Measurements from ENCODE around the gene SLC7A6. TPM values are rescaled to one million over a fixed set of nuclear protein-coding genes. Genes with fewer than 3 reads are reported as not detected.

Gene SLC7A6
- total and polyA plus RNA-seq, 5 donors from 2014 or later, result 10.7 to 141 (median 18.8) TPM

GRCh38 chr16:68244903-68245853 is 19.1 kb upstream of the SLC7A6 start, which contains the start of gene PLA2G15:
Gene PLA2G15, plus strand, starts transcription at chr16:68245373. Its CDS starts 54 bp downstream, at chr16:68245427.
- Mint-ChIP-seq H3K4me3 (peak within 1 kb of the TSS; percentile 94 to 98 (median 97)), H3K27ac (peak within 1 kb of the TSS; percentile 49 to 95 (median 91)), H3K27me3 (no peaks in the 10 kb centered on the region), H3K9me3 (no peaks in the 10 kb centered on the region), H3K4me1 (peaks cover 0 to 37% (median 23%) of the 10 kb centered on the region in 4 donors), H3K36me3 (peaks cover 2% of the 10 kb centered on the region)
- Histone ChIP-seq H3K4me3 (ENCODE audit: low read depth, low read length) (peak within 1 kb of the TSS; percentile 81), H3K36me3 (ENCODE audit: control insufficient read depth, insufficient read depth, low read length) (peaks cover 6% of the 10 kb centered on the region), H3K9me3 (ENCODE audit: control insufficient read depth in 2 of 2, low read length in 2 of 2) (no peaks in the 10 kb centered on the region), H3K27me3 (ENCODE audit: control insufficient read depth, insufficient read depth, low read length) (no peaks in the 10 kb centered on the region), H3K27ac (ENCODE audit: insufficient read depth, low read length, poor library complexity, severe bottlenecking) (peak within 1 kb of the TSS; percentile 45), H3K4me1 (ENCODE audit: control insufficient read depth, insufficient read depth, low read length, poor library complexity, severe bottlenecking) (peaks cover 23% of the 10 kb centered on the region)
- ATAC-seq (ENCODE audit: low read depth in 2 of 2) (peak; percentile 96 to 97), DNase-seq (peak; percentile 94 to 97 (median 95))

GRCh38 chr16:68246121-68246520 is 18.2 kb upstream of the SLC7A6 start:
- no peak for DNase-seq
- no peak overlapping the region for H3K27ac ChIP-seq (ENCODE audit: insufficient read depth, low read length, poor library complexity, severe bottlenecking)
- peak overlapping the region; percentile 94 to 98 (median 97) for H3K4me3 Mint-ChIP-seq
- H3K27me3 ChIP-seq (ENCODE audit: control insufficient read depth, insufficient read depth, low read length), result no peaks in the 10 kb centered on the region
- H3K27ac Mint-ChIP-seq, result peak overlapping the region in 2 of 3 donors; percentile 40 to 91
- H3K4me3 ChIP-seq (ENCODE audit: low read depth, low read length), result peak overlapping the region; percentile 74
- no peaks in the 10 kb centered on the region for H3K9me3 ChIP-seq (ENCODE audit: control insufficient read depth in 2 of 2, low read length in 2 of 2)
- H3K9me3 Mint-ChIP-seq, result no peaks in the 10 kb centered on the region
- H3K4me1 ChIP-seq (ENCODE audit: control insufficient read depth, insufficient read depth, low read length, poor library complexity, severe bottlenecking), result peaks cover 21% of the 10 kb centered on the region
- ATAC-seq (ENCODE audit: low read depth in 2 of 2), result no peak
- peaks cover 0 to 40% (median 24%) of the 10 kb centered on the region in 4 donors for H3K4me1 Mint-ChIP-seq
- H3K27me3 Mint-ChIP-seq, result no peaks in the 10 kb centered on the region
- H3K36me3 Mint-ChIP-seq, result peaks cover 7% of the 10 kb centered on the region
- peaks cover 10% of the 10 kb centered on the region for H3K36me3 ChIP-seq (ENCODE audit: control insufficient read depth, insufficient read depth, low read length)

DNA sequence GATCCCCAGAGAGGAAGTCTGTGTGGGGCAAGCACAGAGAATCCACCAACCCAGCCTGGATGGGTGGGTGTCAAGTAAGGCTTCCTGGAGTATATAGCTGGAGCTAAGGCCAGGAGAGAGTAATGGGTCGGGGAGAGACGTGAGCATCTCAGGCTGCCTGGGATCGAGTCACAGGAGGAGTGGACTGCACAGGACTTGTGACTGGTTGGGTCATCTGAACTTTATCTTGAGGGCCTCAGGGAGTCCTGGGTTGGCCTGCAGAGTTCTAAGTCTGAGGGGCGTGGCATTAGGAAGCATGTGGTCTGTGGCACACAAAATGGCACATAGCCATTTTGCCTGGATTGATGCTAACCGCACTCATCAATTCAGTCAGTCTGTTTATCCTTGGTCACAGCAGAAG is 17.7 kb upstream of the SLC7A6 start:
- H3K4me3 ChIP-seq (ENCODE audit: low read depth, low read length), result no peak overlapping the region
- peaks cover 10% of the 10 kb centered on the region for H3K36me3 ChIP-seq (ENCODE audit: control insufficient read depth, insufficient read depth, low read length)
- H3K4me1 ChIP-seq (ENCODE audit: control insufficient read depth, insufficient read depth, low read length, poor library complexity, severe bottlenecking), result peaks cover 21% of the 10 kb centered on the region
- H3K27ac Mint-ChIP-seq, result no peak overlapping the region
- no peaks in the 10 kb centered on the region for H3K27me3 Mint-ChIP-seq
- ATAC-seq (ENCODE audit: low read depth in 2 of 2) (no peak), DNase-seq (no peak)
- peaks cover 0 to 40% (median 24%) of the 10 kb centered on the region in 4 donors for H3K4me1 Mint-ChIP-seq
- peak overlapping the region; percentile 83 to 97 (median 96) for H3K4me3 Mint-ChIP-seq
- peaks cover 11% of the 10 kb centered on the region for H3K36me3 Mint-ChIP-seq
- H3K27ac ChIP-seq (ENCODE audit: insufficient read depth, low read length, poor library complexity, severe bottlenecking), result no peak overlapping the region
- H3K9me3 Mint-ChIP-seq, result no peaks in the 10 kb centered on the region
- no peaks in the 10 kb centered on the region for H3K9me3 ChIP-seq (ENCODE audit: control insufficient read depth in 2 of 2, low read length in 2 of 2)
- H3K27me3 ChIP-seq (ENCODE audit: control insufficient read depth, insufficient read depth, low read length), result no peaks in the 10 kb centered on the region

DNA sequence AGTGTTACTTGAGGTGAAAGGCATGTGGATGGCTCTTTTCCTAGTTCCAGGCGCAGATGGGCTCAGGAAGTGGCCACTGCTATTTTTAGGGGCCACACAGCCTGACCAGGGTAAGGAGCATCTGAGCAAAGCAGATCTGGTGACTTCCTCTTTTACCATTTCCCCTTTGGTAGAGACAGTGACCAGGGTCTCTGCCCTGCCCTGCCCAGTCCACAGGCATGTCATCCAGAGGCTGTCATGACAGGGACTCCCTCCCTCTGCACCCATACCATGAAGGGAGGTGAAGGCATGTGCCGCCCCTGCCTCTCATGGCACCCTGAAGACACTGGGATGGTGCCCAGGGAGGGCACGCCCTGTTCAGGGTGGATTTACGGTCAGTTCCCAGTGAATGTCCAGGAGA is 16.9 kb upstream of the SLC7A6 start:
- no peaks in the 10 kb centered on the region for H3K27me3 Mint-ChIP-seq
- Histone ChIP-seq H3K36me3 (ENCODE audit: control insufficient read depth, insufficient read depth, low read length) (peaks cover 10% of the 10 kb centered on the region), H3K4me1 (ENCODE audit: control insufficient read depth, insufficient read depth, low read length, poor library complexity, severe bottlenecking) (peaks cover 21% of the 10 kb centered on the region), H3K27me3 (ENCODE audit: control insufficient read depth, insufficient read depth, low read length) (no peaks in the 10 kb centered on the region), H3K9me3 (ENCODE audit: control insufficient read depth in 2 of 2, low read length in 2 of 2) (no peaks in the 10 kb centered on the region), H3K27ac (ENCODE audit: insufficient read depth, low read length, poor library complexity, severe bottlenecking) (no peak overlapping the region), H3K4me3 (ENCODE audit: low read depth, low read length) (no peak overlapping the region)
- H3K27ac Mint-ChIP-seq, result no peak overlapping the region
- peaks cover 0 to 40% (median 24%) of the 10 kb centered on the region in 4 donors for H3K4me1 Mint-ChIP-seq
- no peak for DNase-seq
- peak overlapping the region in 2 of 4 donors; percentile 32 to 71 for H3K4me3 Mint-ChIP-seq
- no peak for ATAC-seq (ENCODE audit: low read depth in 2 of 2)
- peaks cover 15% of the 10 kb centered on the region for H3K36me3 Mint-ChIP-seq
- no peaks in the 10 kb centered on the region for H3K9me3 Mint-ChIP-seq

- DNase-seq (no peak), ATAC-seq (ENCODE audit: low read depth in 2 of 2) (no peak)
- Histone ChIP-seq H3K9me3 (ENCODE audit: control insufficient read depth in 2 of 2, low read length in 2 of 2) (no peaks in the 10 kb centered on the region), H3K4me3 (ENCODE audit: low read depth, low read length) (no peak overlapping the region), H3K27ac (ENCODE audit: insufficient read depth, low read length, poor library complexity, severe bottlenecking) (no peak overlapping the region), H3K4me1 (ENCODE audit: control insufficient read depth, insufficient read depth, low read length, poor library complexity, severe bottlenecking) (peaks cover 21% of the 10 kb centered on the region), H3K36me3 (ENCODE audit: control insufficient read depth, insufficient read depth, low read length) (peaks cover 12% of the 10 kb centered on the region), H3K27me3 (ENCODE audit: control insufficient read depth, insufficient read depth, low read length) (no peaks in the 10 kb centered on the region)
- Mint-ChIP-seq H3K4me3 (peak overlapping the region in 3 of 4 donors; percentile 21 to 72 (median 71)), H3K27ac (no peak overlapping the region), H3K27me3 (no peaks in the 10 kb centered on the region), H3K36me3 (peaks cover 15% of the 10 kb centered on the region), H3K9me3 (no peaks in the 10 kb centered on the region), H3K4me1 (peaks cover 0 to 40% (median 24%) of the 10 kb centered on the region in 4 donors)
Observed at GRCh38 chr16:68247932-68248331, 16.4 kb upstream of the SLC7A6 start.

DNA sequence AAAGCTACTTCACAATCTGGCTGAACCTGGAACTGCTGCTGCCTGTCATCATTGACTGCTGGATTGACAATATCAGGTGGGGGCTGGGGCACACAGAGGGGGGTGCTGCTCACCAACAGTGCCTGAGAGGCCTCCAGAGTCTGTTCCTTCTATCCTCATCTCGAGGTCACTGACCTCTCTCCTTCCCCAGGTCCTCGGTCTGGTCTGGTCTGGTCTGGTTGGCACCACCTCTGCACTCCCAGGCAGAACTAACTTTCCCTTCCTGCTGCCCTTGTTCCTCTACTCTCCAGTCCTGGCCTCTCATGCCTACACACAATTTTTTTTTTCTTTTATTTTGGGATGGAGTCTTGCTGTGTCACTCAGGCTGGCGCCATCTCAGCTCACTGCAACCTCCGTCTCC is 15.0 kb upstream of the SLC7A6 start:
- H3K27me3 ChIP-seq (ENCODE audit: control insufficient read depth, insufficient read depth, low read length), result no peaks in the 10 kb centered on the region
- H3K36me3 ChIP-seq (ENCODE audit: control insufficient read depth, insufficient read depth, low read length), result peaks cover 19% of the 10 kb centered on the region
- H3K4me3 ChIP-seq (ENCODE audit: low read depth, low read length), result no peak overlapping the region
- Mint-ChIP-seq H3K4me3 (peak overlapping the region in 1 of 4 donors; percentile 69), H3K36me3 (peaks cover 15% of the 10 kb centered on the region), H3K9me3 (no peaks in the 10 kb centered on the region), H3K4me1 (peaks cover 0 to 37% (median 24%) of the 10 kb centered on the region in 4 donors), H3K27ac (peak overlapping the region in 1 of 3 donors; percentile 9), H3K27me3 (no peaks in the 10 kb centered on the region)
- H3K4me1 ChIP-seq (ENCODE audit: control insufficient read depth, insufficient read depth, low read length, poor library complexity, severe bottlenecking), result peaks cover 19% of the 10 kb centered on the region
- no peak overlapping the region for H3K27ac ChIP-seq (ENCODE audit: insufficient read depth, low read length, poor library complexity, severe bottlenecking)
- no peaks in the 10 kb centered on the region for H3K9me3 ChIP-seq (ENCODE audit: control insufficient read depth in 2 of 2, low read length in 2 of 2)
- DNase-seq, result no peak
- no peak for ATAC-seq (ENCODE audit: low read depth in 2 of 2)

GRCh38 chr16:68250951-68251350 is 13.4 kb upstream of the SLC7A6 start:
- Mint-ChIP-seq H3K27me3 (no peaks in the 10 kb centered on the region), H3K9me3 (no peaks in the 10 kb centered on the region), H3K36me3 (peaks cover 12% of the 10 kb centered on the region), H3K4me3 (no peak overlapping the region), H3K27ac (peak overlapping the region in 1 of 3 donors; percentile 80), H3K4me1 (peaks cover 0 to 25% (median 16%) of the 10 kb centered on the region in 4 donors)
- H3K36me3 ChIP-seq (ENCODE audit: control insufficient read depth, insufficient read depth, low read length), result peaks cover 27% of the 10 kb centered on the region
- peaks cover 8% of the 10 kb centered on the region for H3K4me1 ChIP-seq (ENCODE audit: control insufficient read depth, insufficient read depth, low read length, poor library complexity, severe bottlenecking)
- DNase-seq, result no peak
- H3K27ac ChIP-seq (ENCODE audit: insufficient read depth, low read length, poor library complexity, severe bottlenecking), result no peak overlapping the region
- no peak overlapping the region for H3K4me3 ChIP-seq (ENCODE audit: low read depth, low read length)
- ATAC-seq (ENCODE audit: low read depth in 2 of 2), result no peak
- no peaks in the 10 kb centered on the region for H3K9me3 ChIP-seq (ENCODE audit: control insufficient read depth in 2 of 2, low read length in 2 of 2)
- H3K27me3 ChIP-seq (ENCODE audit: control insufficient read depth, insufficient read depth, low read length), result no peaks in the 10 kb centered on the region

Data from CD4-positive, CD25-positive, alpha-beta regulatory T cell (primary cell).